Activated CD8-positive, alpha-beta memory T cell treated with anti-CD3 and anti-CD28 coated beads for 4 hours (primary cell): Measurements from ENCODE around the gene PGRMC1.
"Not testable (repeated sequence)": the region's sequence is repeated elsewhere in the genome, so short reads cannot be mapped to it uniquely, and the experiment has no call there.

Experiments used
- DNase-seq, 2 donors: peaks; one replicate each; pipeline ENCODE4 v3.0.0-alpha.2; 2020; ENCODE audit warnings: low read depth in 2 of 2

PGRMC1 gene

GRCh38 chrX:119235872-119236622 lies at the start of gene PGRMC1:
Gene PGRMC1 (plus strand): TSS chrX:119236285. CDS start chrX:119236364, 79 bp downstream.
- peak; percentile 42 to 56 for DNase-seq

- no peak for DNase-seq
Measured at GRCh38 chrX:119186763-119187162, 49.3 kb upstream of the PGRMC1 start.

GRCh38 chrX:119187298-119187697 lies 48.8 kb upstream of the PGRMC1 start:
- no peak for DNase-seq

GRCh38 chrX:119189115-119189514 lies 47.0 kb upstream of the PGRMC1 start:
- DNase-seq: no peak

GRCh38 chrX:119189595-119189994 lies 46.5 kb upstream of the PGRMC1 start:
- DNase-seq: no peak

- DNase-seq: no peak
Measured at GRCh38 chrX:119190091-119190681, 45.9 kb upstream of the PGRMC1 start.

- DNase-seq: no peak
Measured at GRCh38 chrX:119190831-119191230, 45.3 kb upstream of the PGRMC1 start.

GRCh38 chrX:119194621-119195020 lies 41.5 kb upstream of the PGRMC1 start:
- DNase-seq: no peak

GRCh38 chrX:119201570-119201969 lies 34.5 kb upstream of the PGRMC1 start:
- DNase-seq: no peak

GRCh38 chrX:119206203-119206602 lies 29.9 kb upstream of the PGRMC1 start:
- DNase-seq: no peak

GRCh38 chrX:119207483-119207882 lies 28.6 kb upstream of the PGRMC1 start:
- not testable (repeated sequence) for DNase-seq

GRCh38 chrX:119208401-119209057 lies 27.6 kb upstream of the PGRMC1 start:
- DNase-seq: no peak

GRCh38 chrX:119210931-119211648 lies 25.0 kb upstream of the PGRMC1 start:
- DNase-seq: not testable (repeated sequence)

GRCh38 chrX:119211649-119212014 lies 24.5 kb upstream of the PGRMC1 start:
- DNase-seq: no peak

GRCh38 chrX:119218198-119218597 lies 17.9 kb upstream of the PGRMC1 start:
- no peak for DNase-seq

- DNase-seq: no peak
Measured at GRCh38 chrX:119222932-119223331, 13.2 kb upstream of the PGRMC1 start.

- no peak for DNase-seq
Measured at GRCh38 chrX:119223783-119224182, 12.3 kb upstream of the PGRMC1 start.

- DNase-seq: no peak
Measured at GRCh38 chrX:119226446-119226845, 9.6 kb upstream of the PGRMC1 start.

- DNase-seq: no peak
Measured at GRCh38 chrX:119228512-119229252, 7.4 kb upstream of the PGRMC1 start.

GRCh38 chrX:119229253-119229615 lies 6.9 kb upstream of the PGRMC1 start:
- DNase-seq: no peak

GRCh38 chrX:119230850-119231249 lies 5.2 kb upstream of the PGRMC1 start:
- no peak for DNase-seq
